Measurements from ENCODE around the gene PPP1R9A.

DNA sequence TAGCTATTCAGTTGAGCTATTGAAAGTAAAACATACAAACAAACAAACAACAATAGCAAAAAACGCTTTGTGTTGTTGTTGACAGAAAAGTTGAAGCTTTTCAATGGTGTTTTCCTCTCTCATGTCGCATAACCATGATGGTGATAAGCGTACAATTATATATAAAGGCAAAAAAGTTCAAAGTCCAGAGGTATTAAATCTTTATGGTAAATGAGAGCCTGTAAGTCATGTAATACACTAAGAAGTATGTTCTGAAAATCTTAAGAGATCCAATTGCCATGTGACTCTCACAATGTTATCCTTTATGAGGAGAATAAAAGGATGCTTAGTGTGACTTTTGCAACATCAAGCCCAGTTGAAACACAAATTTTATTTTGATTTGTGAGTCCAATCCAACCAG lies 93.9 kb downstream of the PPP1R9A start:
- TF ChIP-seq, protein P1, sequence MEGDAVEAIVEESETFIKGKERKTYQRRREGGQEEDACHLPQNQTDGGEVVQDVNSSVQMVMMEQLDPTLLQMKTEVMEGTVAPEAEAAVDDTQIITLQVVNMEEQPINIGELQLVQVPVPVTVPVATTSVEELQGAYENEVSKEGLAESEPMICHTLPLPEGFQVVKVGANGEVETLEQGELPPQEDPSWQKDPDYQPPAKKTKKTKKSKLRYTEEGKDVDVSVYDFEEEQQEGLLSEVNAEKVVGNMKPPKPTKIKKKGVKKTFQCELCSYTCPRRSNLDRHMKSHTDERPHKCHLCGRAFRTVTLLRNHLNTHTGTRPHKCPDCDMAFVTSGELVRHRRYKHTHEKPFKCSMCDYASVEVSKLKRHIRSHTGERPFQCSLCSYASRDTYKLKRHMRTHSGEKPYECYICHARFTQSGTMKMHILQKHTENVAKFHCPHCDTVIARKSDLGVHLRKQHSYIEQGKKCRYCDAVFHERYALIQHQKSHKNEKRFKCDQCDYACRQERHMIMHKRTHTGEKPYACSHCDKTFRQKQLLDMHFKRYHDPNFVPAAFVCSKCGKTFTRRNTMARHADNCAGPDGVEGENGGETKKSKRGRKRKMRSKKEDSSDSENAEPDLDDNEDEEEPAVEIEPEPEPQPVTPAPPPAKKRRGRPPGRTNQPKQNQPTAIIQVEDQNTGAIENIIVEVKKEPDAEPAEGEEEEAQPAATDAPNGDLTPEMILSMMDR (conservative IDR thresholded peaks at IDR 0.05; ENCODE audit: low read depth, low read length) = no peak
- no peak for TF ChIP-seq EZH2 (IDR thresholded peaks at IDR 0.05; ENCODE audit: borderline replicate concordance, low read depth, low read length, poor library complexity, severe bottlenecking)
